H1 (cell line): ENCODE data around the gene KRTAP10-5. TPM values are rescaled to one million over a fixed set of nuclear protein-coding genes. Genes with fewer than 3 reads are reported as not detected.

Experiments used
- CTCF ChIA-PET: fragments of 300-600 bp; sonication (Branson Sonifier 250); formaldehyde crosslinking; loops from one replicate; lab custom pipeline; 2021; ENCODE audit not compliant: partially characterized antibody; lab: Charles Lee
- POLR2A ChIA-PET: fragments of 300-600 bp; sonication (Branson Sonifier 250); formaldehyde crosslinking; loops from one replicate; lab custom pipeline; 2021; ENCODE audit warnings: inconsistent platforms; ENCODE audit not compliant: partially characterized antibody; lab: Charles Lee
- DNase-seq, 2 experiments: peaks; one replicate each; pipeline versions ENCODE4 v3.0.0 to v3.0.0-alpha.2; 2010 to 2022; ENCODE audit warnings: low spot score in 2 of 2, low read depth in 1 of 2, mixed read lengths in 1 of 2
- FAIRE-seq: peaks from 2 replicates; lab custom pipeline; 2011; peaks lifted over from hg19 to GRCh38; lab: Jason Lieb, UNC
- H2AFZ ChIP-seq: 2 replicates; pipeline ENCODE4 v1.8.1; 2012; ENCODE audit warnings: low read length, inconsistent platforms
- H2AK5ac ChIP-seq: 2 replicates; pipeline ENCODE4 v1.6.1; 2013; ENCODE audit warnings: low read depth, low read length
- H2BK120ac ChIP-seq: replicated peaks from 2 replicates; pipeline ENCODE3; 2013; ENCODE audit warnings: low read depth, low read length, inconsistent platforms
- H2BK12ac ChIP-seq: 2 replicates; pipeline ENCODE4 v1.6.1; 2013; ENCODE audit warnings: low read depth, low read length
- H2BK15ac ChIP-seq: 2 replicates; pipeline ENCODE4 v1.6.1; 2013; ENCODE audit warnings: low read length
- H2BK20ac ChIP-seq: 2 replicates; pipeline ENCODE4 v1.6.1; 2013; ENCODE audit warnings: low read length
- H2BK5ac ChIP-seq: 2 replicates; pipeline ENCODE4 v1.6.1; 2013; ENCODE audit warnings: low read depth, low read length
- H3K14ac ChIP-seq: 2 replicates; pipeline ENCODE4 v1.6.1; 2013; ENCODE audit warnings: inconsistent platforms; ENCODE audit not compliant: insufficient read length
- H3K18ac ChIP-seq: 2 replicates; pipeline ENCODE4 v1.6.1; 2013; ENCODE audit warnings: low read length; ENCODE audit errors: extremely low read depth
- H3K23ac ChIP-seq: 2 replicates; pipeline ENCODE4 v1.6.1; 2013; ENCODE audit warnings: inconsistent platforms; ENCODE audit not compliant: insufficient read length
- H3K23me2 ChIP-seq: 2 replicates; pipeline ENCODE4 v1.6.1; 2013; ENCODE audit warnings: low read depth, low read length
- H3K27ac ChIP-seq: 2 replicates; pipeline ENCODE4 v1.6.1; 2011; ENCODE audit warnings: low read depth, low read length, inconsistent platforms
- H3K27me3 ChIP-seq, 4 experiments: replicated peaks in 1 of 4; 1 replicate in 1 of 4; 2 replicates in 3 of 4; pipeline versions ENCODE4 v1.6.1 to v1.8.1; 2011 to 2013; ENCODE audit warnings: low read length in 3 of 4, mild to moderate bottlenecking in 3 of 4, inconsistent platforms in 2 of 4, mixed read lengths in 2 of 4, moderate library complexity in 1 of 4; ENCODE audit not compliant: control insufficient read depth in 3 of 4, insufficient read depth in 3 of 4; ENCODE audit errors: extremely low read depth in 1 of 4
- H3K36me3 ChIP-seq, 4 experiments: 2 replicates each; pipeline versions ENCODE4 v1.6.1 to v1.8.1; 2011 to 2013; ENCODE audit warnings: mild to moderate bottlenecking in 4 of 4, low read length in 3 of 4, moderate library complexity in 2 of 4, control low read depth in 1 of 4, inconsistent platforms in 1 of 4; ENCODE audit not compliant: insufficient read depth in 4 of 4, control insufficient read depth in 2 of 4
- H3K4ac ChIP-seq: replicated peaks from 2 replicates; pipeline ENCODE3; 2013; ENCODE audit warnings: low read length, low read depth, mixed read lengths, inconsistent platforms; ENCODE audit not compliant: insufficient read length
- H3K4me1 ChIP-seq, 4 experiments: replicated peaks in 1 of 4; 1 replicate in 1 of 4; 2 replicates in 3 of 4; pipeline versions ENCODE4 v1.6.1 to v1.8.1; 2011 to 2013; ENCODE audit warnings: low read length in 3 of 4, inconsistent platforms in 2 of 4, mixed read lengths in 1 of 4; ENCODE audit not compliant: insufficient read depth in 4 of 4, control insufficient read depth in 3 of 4
- H3K4me2 ChIP-seq, 2 experiments: 2 replicates each; pipeline versions ENCODE4 v1.6.1 to v1.8.1; 2011 to 2013; ENCODE audit warnings: low read depth in 2 of 2, low read length in 2 of 2, control low read depth in 1 of 2, inconsistent platforms in 1 of 2, mild to moderate bottlenecking in 1 of 2; ENCODE audit not compliant: insufficient read depth in 1 of 2
- H3K4me3 ChIP-seq, 4 experiments: fragments of 200-600, 300-600 bp in 1 of 4; sonication (generic), shearing (Covaris generic), sonication (Bioruptor Twin) in 1 of 4; 2 replicates each; pipeline versions ENCODE4 v1.5.1 to v1.8.1; 2011 to 2016; ENCODE audit warnings: low read length in 4 of 4, low read depth in 3 of 4, control low read depth in 2 of 4, inconsistent platforms in 2 of 4, mild to moderate bottlenecking in 2 of 4, mixed read lengths in 1 of 4, moderate library complexity in 1 of 4; ENCODE audit not compliant: insufficient read depth in 2 of 4; ENCODE audit errors: extremely low read depth in 1 of 4
- H3K56ac ChIP-seq: replicated peaks from 2 replicates; pipeline ENCODE3; 2013; ENCODE audit warnings: low read depth, mild to moderate bottlenecking, mixed read lengths, low read length, inconsistent platforms; ENCODE audit not compliant: insufficient read length
- H3K79me1 ChIP-seq: 2 replicates; pipeline ENCODE4 v1.6.1; 2013; ENCODE audit warnings: low read depth, low read length, control low read depth
- H3K79me2 ChIP-seq, 2 experiments: 2 replicates each; pipeline versions ENCODE4 v1.6.1 to v1.8.1; 2012 to 2013; ENCODE audit warnings: low read length in 2 of 2, mild to moderate bottlenecking in 2 of 2, inconsistent platforms in 1 of 2; ENCODE audit not compliant: insufficient read depth in 2 of 2, control insufficient read depth in 1 of 2
- H3K9ac ChIP-seq, 4 experiments: replicated peaks in 1 of 4; 1 replicate in 1 of 4; 2 replicates in 3 of 4; pipeline versions ENCODE4 v1.6.1 to v1.8.1; 2011 to 2013; ENCODE audit warnings: low read depth in 3 of 4, low read length in 3 of 4, control low read depth in 2 of 4, mild to moderate bottlenecking in 2 of 4, moderate library complexity in 2 of 4, inconsistent platforms in 1 of 4; ENCODE audit errors: extremely low read depth in 1 of 4
- H3K9me3 ChIP-seq, 2 experiments: 2 replicates each; pipeline versions ENCODE4 v1.6.1 to v1.8.1; 2012 to 2013; ENCODE audit warnings: mild to moderate bottlenecking in 2 of 2, moderate library complexity in 2 of 2, control low read depth in 1 of 2, inconsistent platforms in 1 of 2, low read depth in 1 of 2, low read length in 1 of 2, mixed read lengths in 1 of 2; ENCODE audit not compliant: insufficient read depth in 2 of 2
- H4K20me1 ChIP-seq, 2 experiments: replicated peaks in 1 of 2; 2 replicates each; pipeline versions ENCODE3 to v1.8.1; 2011 to 2013; ENCODE audit warnings: inconsistent platforms in 2 of 2, low read length in 2 of 2, mild to moderate bottlenecking in 1 of 2; ENCODE audit not compliant: insufficient read depth in 2 of 2, control insufficient read depth in 1 of 2
- H4K5ac ChIP-seq: 2 replicates; pipeline ENCODE4 v1.6.1; 2013; ENCODE audit warnings: low read length, low read depth, mixed read lengths, inconsistent platforms; ENCODE audit not compliant: insufficient read length
- H4K8ac ChIP-seq: 2 replicates; pipeline ENCODE4 v1.8.0; 2013; ENCODE audit warnings: mild to moderate bottlenecking, moderate library complexity, low read length, inconsistent platforms; ENCODE audit not compliant: insufficient read depth; ENCODE audit errors: extremely low read depth
- H4K91ac ChIP-seq: replicated peaks from 2 replicates; pipeline ENCODE3; 2013; ENCODE audit warnings: low read length, mixed read lengths, inconsistent platforms; ENCODE audit not compliant: insufficient read length
- CBX5 ChIP-seq: fragments of 300-800, 300-1000 bp; sonication (generic); IDR thresholded peaks from 2 replicates; pipeline ENCODE4 v1.7.1; 2016; ENCODE audit warnings: antibody characterized with exemption, low read length, low read depth
- EZH2 ChIP-seq: fragments of 200-600 bp; sonication (generic); IDR thresholded peaks from 2 replicates; pipeline ENCODE4 v1.7.1; 2012; ENCODE audit warnings: low read depth, mild to moderate bottlenecking, moderate library complexity, low read length, inconsistent platforms; ENCODE audit not compliant: severe bottlenecking
- GABPA ChIP-seq: IDR thresholded peaks from 2 replicates; pipeline ENCODE4 v1.6.1; 2011; ENCODE audit warnings: mild to moderate bottlenecking, low read length, moderate library complexity, borderline replicate concordance; ENCODE audit not compliant: insufficient read depth
- KDM5A ChIP-seq: fragments of 200-600 bp; IDR thresholded peaks from 2 replicates; pipeline ENCODE4 v1.7.1; 2012; ENCODE audit warnings: mild to moderate bottlenecking, low read length, inconsistent platforms, mixed read lengths
- MAFK ChIP-seq: IDR thresholded peaks from 2 replicates; pipeline ENCODE4 v1.6.1; 2012; ENCODE audit warnings: low read depth, mild to moderate bottlenecking, improper control_type of control experiment, low read length
- RBBP5 ChIP-seq: IDR thresholded peaks from 2 replicates; pipeline ENCODE4 v1.7.1; 2012; ENCODE audit warnings: low read depth, mild to moderate bottlenecking, inconsistent platforms, low read length, moderate library complexity, borderline replicate concordance
- SIN3A ChIP-seq, 2 experiments: IDR thresholded peaks in 1 of 2; conservative IDR thresholded peaks in 1 of 2; 2 replicates each; pipeline ENCODE4 v1.6.1; 2011 to 2012; ENCODE audit warnings: low read length in 2 of 2, improper control_type of control experiment in 1 of 2, low read depth in 1 of 2, mild to moderate bottlenecking in 1 of 2
- YY1 ChIP-seq: IDR thresholded peaks from 2 replicates; pipeline ENCODE4 v1.6.1; 2011; ENCODE audit warnings: low read depth, mild to moderate bottlenecking, low read length
- WGBS, 2 experiments: shearing (Covaris generic) in 1 of 2; methylation state at CpG; one replicate each; pipeline versions ENCODE4 v1.1.6 to v1.1.7; 2013 to 2015; ENCODE audit warnings: low lambda C conversion rate in 2 of 2, mixed read lengths in 2 of 2, inconsistent platforms in 1 of 2, low coverage in 1 of 2, missing lambda C conversion rate in 1 of 2; ENCODE audit not compliant: insufficient replicate concordance in 2 of 2, insufficient coverage in 1 of 2, insufficient read length in 1 of 2; ENCODE audit errors: extremely low coverage in 1 of 2, missing lambda C conversion rate in 1 of 2; 5-methylcytosine and 5-hydroxymethylcytosine counted together
- polyA plus RNA-seq, 7 experiments: library from polyadenylated mRNA; depleted of rRNA in 3 of 7; stranded (reverse) in 5 of 7; unstranded in 2 of 7; fragments of >200 nt in 5 of 7; fragments of 200-250 nt in 2 of 7; gene quantifications; 1 replicate in 5 of 7; 2 replicates in 1 of 7; 4 replicates in 1 of 7; pipeline versions ENCODE4 v1.2.1 to v1.2.3, GENCODE V29; 2011 to 2013; ENCODE audit warnings: missing spikeins in 2 of 7, mixed read lengths in 2 of 7
- total RNA-seq: library from RNA; stranded (reverse); fragmentation: NEBNext Ultra II Directional; extraction: Animal tissue kit (Norgen Biotek cat#: 25700); gene quantifications from 2 replicates; pipeline ENCODE4 v1.2.1, GENCODE V29; 2021

KRTAP10-5 gene
- total and polyA plus RNA-seq, 2 of the 8 experiments (the other 6 are each of a cell fraction or from before 2014, with no cell fraction given) = 0.09 TPM; not detected in 1

GRCh38 chr21:44603911-44604310, 23.5 kb upstream of the KRTAP10-5 start:
- Histone ChIP-seq H3K23me2 (0 out of 2 replicates have a peak, but pooled peaks cover 2% of the 10 kb centered on the region), H3K56ac (no peak overlapping the region), H3K79me1 (no peaks in the 10 kb centered on the region), H3K4me2 (no peak overlapping the region), H2BK15ac (no peak overlapping the region), H3K4me1 (peaks cover 0 to 2% (median 0%) of the 10 kb centered on the region in 4 experiments; a peak in 3 of 7 replicates), H2BK12ac (no peak overlapping the region), H3K23ac (no peak overlapping the region), H2BK120ac (no peak overlapping the region), H3K27ac (no peak overlapping the region), H3K4me3 (no peak overlapping the region), H2AFZ (no peak overlapping the region), H3K4ac (no peak overlapping the region), H4K5ac (no peak overlapping the region), H3K14ac (no peak overlapping the region), H4K91ac (no peak overlapping the region), H4K20me1 (no peaks in the 10 kb centered on the region), H2BK5ac (no peak overlapping the region), H2BK20ac (no peak overlapping the region), H4K8ac (no peak overlapping the region), H3K9ac (no peak overlapping the region), H3K36me3 (no peaks in the 10 kb centered on the region; a peak in 1 of 8 replicates), H3K79me2 (no peaks in the 10 kb centered on the region), H2AK5ac (no peak overlapping the region), H3K27me3 (no peaks in the 10 kb centered on the region), H3K18ac (no peak overlapping the region), H3K9me3 (peaks cover 0 to 5% of the 10 kb centered on the region in 2 experiments; a peak in 1 of 4 replicates)
- DNase-seq = no peak
- no peak for FAIRE-seq
- ChIA-PET CTCF (no interaction called here), POLR2A (no interaction called here)
- TF ChIP-seq SIN3A (conservative IDR thresholded peaks at IDR 0.05 in 1 of 2, IDR thresholded peaks at IDR 0.05 in 1 of 2; ENCODE audit: low read depth in 1 of 2, low read length in 2 of 2) (no peak), YY1 (no peak), KDM5A (no peak), GABPA (no peak), EZH2 (no peak), RBBP5 (no peak), CBX5 (no peak), MAFK (no peak)
- WGBS, 2 experiments = 90% methylated on average over 8 of the region's 8 CpGs; no CpG with 5 or more reads in 1 of the 2 experiments
